BLaER1 treated with 17β-estradiol and CSF1 and Interleukin-3, amounts not matched to agents 10 nM and 100 nM (cell line): ENCODE measurements around the gene TTC21B.

Source experiments
- H3K27ac ChIP-seq, 11 experiments: shearing (Covaris generic); formaldehyde crosslinking; 2 replicates each; pipeline ENCODE4 v1.8.1; 2022
- H3K27me3 ChIP-seq, 11 experiments: shearing (Covaris generic); formaldehyde crosslinking; 2 replicates each; pipeline ENCODE4 v1.8.1; 2022
- H3K36me3 ChIP-seq, 11 experiments: shearing (Covaris generic); formaldehyde crosslinking; 2 replicates each; pipeline ENCODE4 v1.8.1; 2022
- H3K4me1 ChIP-seq, 10 experiments: shearing (Covaris generic); formaldehyde crosslinking; 2 replicates each; pipeline ENCODE4 v1.8.1; 2022
- H3K4me2 ChIP-seq, 11 experiments: shearing (Covaris generic); formaldehyde crosslinking; 2 replicates each; pipeline ENCODE4 v1.8.1; 2022
- H3K4me3 ChIP-seq, 10 experiments: shearing (Covaris generic); formaldehyde crosslinking; 2 replicates each; pipeline ENCODE4 v1.8.1; 2022
- H3K9ac ChIP-seq, 11 experiments: shearing (Covaris generic); formaldehyde crosslinking; 2 replicates each; pipeline ENCODE4 v1.8.1; 2022
- H3K9me3 ChIP-seq, 11 experiments: shearing (Covaris generic); formaldehyde crosslinking; replicated peaks in 1 of 11; 2 replicates each; pipeline ENCODE4 v1.8.1; 2022
- H4K20me1 ChIP-seq, 11 experiments: shearing (Covaris generic); formaldehyde crosslinking; 2 replicates each; pipeline ENCODE4 v1.8.1; 2022
- Cebpa-rat ChIP-seq, 11 experiments: shearing (Covaris generic); IDR thresholded peaks; 2 replicates each; pipeline ENCODE4 v1.8.1; 2022

The TTC21B gene

GRCh38 chr2:165897074-165897473, 56.5 kb downstream of the TTC21B start:
- H3K36me3 ChIP-seq = peaks cover 71 to 99% (median 86%) of the 10 kb centered on the region in 11 experiments
- TF ChIP-seq Cebpa-rat (IDR thresholded peaks at IDR 0.05) = no peak
- no peaks in the 10 kb centered on the region for H3K9me3 ChIP-seq
- H3K27ac ChIP-seq = no peak overlapping the region; a peak in 1 of 22 replicates
- H3K4me3 ChIP-seq = no peak overlapping the region
- no peak overlapping the region; a peak in 1 of 22 replicates for H3K4me2 ChIP-seq
- H4K20me1 ChIP-seq = no peaks in the 10 kb centered on the region
- H3K9ac ChIP-seq = no peak overlapping the region
- peaks cover 0 to 16% (median 5%) of the 10 kb centered on the region in 10 experiments; a peak in 9 of 20 replicates for H3K4me1 ChIP-seq
- no peaks in the 10 kb centered on the region for H3K27me3 ChIP-seq

GRCh38 chr2:165895974-165896373, 57.6 kb downstream of the TTC21B start:
- Histone ChIP-seq H3K9me3 (no peaks in the 10 kb centered on the region), H3K4me2 (no peak overlapping the region), H3K27ac (no peak overlapping the region), H3K27me3 (no peaks in the 10 kb centered on the region), H3K36me3 (peaks cover 63 to 95% (median 78%) of the 10 kb centered on the region in 11 experiments), H3K4me3 (no peak overlapping the region), H3K9ac (no peak overlapping the region), H4K20me1 (no peaks in the 10 kb centered on the region), H3K4me1 (peaks cover 0 to 16% (median 5%) of the 10 kb centered on the region in 10 experiments; a peak in 9 of 20 replicates)
- TF ChIP-seq Cebpa-rat (IDR thresholded peaks at IDR 0.05) = no peak

- no peak overlapping the region for H3K27ac ChIP-seq
- H3K4me1 ChIP-seq = peaks cover 13 to 29% (median 21%) of the 10 kb centered on the region in 10 experiments
- no peak overlapping the region for H3K9ac ChIP-seq
- no peak for TF ChIP-seq Cebpa-rat (IDR thresholded peaks at IDR 0.05)
- H3K4me3 ChIP-seq = no peak overlapping the region
- peaks cover 47 to 87% (median 56%) of the 10 kb centered on the region in 11 experiments for H3K36me3 ChIP-seq
- no peaks in the 10 kb centered on the region for H4K20me1 ChIP-seq
- no peaks in the 10 kb centered on the region for H3K9me3 ChIP-seq
- H3K4me2 ChIP-seq = no peak overlapping the region
- no peaks in the 10 kb centered on the region for H3K27me3 ChIP-seq
Measured at GRCh38 chr2:165893556-165893955, 60.0 kb downstream of the TTC21B start.

GRCh38 chr2:165892526-165892925, 61.0 kb downstream of the TTC21B start:
- no peaks in the 10 kb centered on the region for H4K20me1 ChIP-seq
- H3K4me2 ChIP-seq = no peak overlapping the region
- H3K27ac ChIP-seq = no peak overlapping the region
- H3K36me3 ChIP-seq = peaks cover 37 to 86% (median 45%) of the 10 kb centered on the region in 11 experiments
- TF ChIP-seq Cebpa-rat (IDR thresholded peaks at IDR 0.05) = no peak
- H3K4me3 ChIP-seq = no peak overlapping the region
- no peak overlapping the region for H3K9ac ChIP-seq
- H3K4me1 ChIP-seq = peaks cover 23 to 29% (median 27%) of the 10 kb centered on the region in 10 experiments
- no peaks in the 10 kb centered on the region for H3K9me3 ChIP-seq
- H3K27me3 ChIP-seq = no peaks in the 10 kb centered on the region

- Histone ChIP-seq H3K27ac (no peak overlapping the region), H4K20me1 (no peaks in the 10 kb centered on the region), H3K4me3 (no peak overlapping the region), H3K27me3 (no peaks in the 10 kb centered on the region), H3K9ac (no peak overlapping the region), H3K4me2 (no peak overlapping the region), H3K9me3 (no peaks in the 10 kb centered on the region), H3K4me1 (peaks cover 26 to 34% (median 30%) of the 10 kb centered on the region in 10 experiments), H3K36me3 (peaks cover 35 to 84% (median 42%) of the 10 kb centered on the region in 11 experiments)
- TF ChIP-seq Cebpa-rat (IDR thresholded peaks at IDR 0.05) = no peak
Measured at GRCh38 chr2:165891943-165892342, 61.6 kb downstream of the TTC21B start.

- peaks cover 31 to 84% (median 42%) of the 10 kb centered on the region in 11 experiments for H3K36me3 ChIP-seq
- TF ChIP-seq Cebpa-rat (IDR thresholded peaks at IDR 0.05) = no peak
Measured at GRCh38 chr2:165891345-165891744, 62.2 kb downstream of the TTC21B start.

GRCh38 chr2:165889798-165890197, 63.8 kb downstream of the TTC21B start:
- H3K9me3 ChIP-seq = no peaks in the 10 kb centered on the region
- no peak for TF ChIP-seq Cebpa-rat (IDR thresholded peaks at IDR 0.05)
- peak overlapping the region in 10 of 11 experiments; percentile 45 to 65 (median 54); a peak in 14 of 22 replicates for H3K4me2 ChIP-seq
- H3K27me3 ChIP-seq = no peaks in the 10 kb centered on the region
- H3K9ac ChIP-seq = no peak overlapping the region
- peak overlapping the region in 3 of 11 experiments; percentile 3 to 33 (median 32); a peak in 3 of 22 replicates for H3K27ac ChIP-seq
- H3K4me3 ChIP-seq = no peak overlapping the region
- H4K20me1 ChIP-seq = no peaks in the 10 kb centered on the region
- H3K4me1 ChIP-seq = peaks cover 28 to 42% (median 36%) of the 10 kb centered on the region in 10 experiments
- peaks cover 33 to 84% (median 42%) of the 10 kb centered on the region in 11 experiments for H3K36me3 ChIP-seq

More at GRCh38 chr2:165891345-165891744, 62.2 kb downstream of the TTC21B start:
- H3K4me2 ChIP-seq = no peak overlapping the region
- no peaks in the 10 kb centered on the region for H4K20me1 ChIP-seq
- H3K9ac ChIP-seq = no peak overlapping the region
- H3K4me3 ChIP-seq = no peak overlapping the region
- no peak overlapping the region for H3K27ac ChIP-seq
- no peaks in the 10 kb centered on the region for H3K27me3 ChIP-seq
- peaks cover 28 to 40% (median 36%) of the 10 kb centered on the region in 10 experiments for H3K4me1 ChIP-seq
- H3K9me3 ChIP-seq = no peaks in the 10 kb centered on the region

GRCh38 chr2:165889158-165889557, 64.4 kb downstream of the TTC21B start:
- Histone ChIP-seq H3K27ac (peak overlapping the region in 6 of 11 experiments; percentile 3 to 33 (median 26); a peak in 7 of 22 replicates), H3K36me3 (peaks cover 31 to 84% (median 41%) of the 10 kb centered on the region in 11 experiments; a peak in 19 of 22 replicates), H4K20me1 (no peaks in the 10 kb centered on the region), H3K9ac (no peak overlapping the region), H3K27me3 (no peaks in the 10 kb centered on the region), H3K4me1 (peaks cover 28 to 42% (median 36%) of the 10 kb centered on the region in 10 experiments), H3K4me2 (peak overlapping the region; percentile 45 to 65 (median 55)), H3K9me3 (no peaks in the 10 kb centered on the region), H3K4me3 (no peak overlapping the region)
- TF ChIP-seq Cebpa-rat (IDR thresholded peaks at IDR 0.05) = no peak

- peaks cover 32 to 84% (median 43%) of the 10 kb centered on the region in 11 experiments; a peak in 20 of 22 replicates for H3K36me3 ChIP-seq
- H4K20me1 ChIP-seq = no peaks in the 10 kb centered on the region
- H3K27me3 ChIP-seq = no peaks in the 10 kb centered on the region
- H3K9ac ChIP-seq = no peak overlapping the region
- no peak for TF ChIP-seq Cebpa-rat (IDR thresholded peaks at IDR 0.05)
- H3K9me3 ChIP-seq = no peaks in the 10 kb centered on the region
- H3K4me1 ChIP-seq = peaks cover 28 to 42% (median 36%) of the 10 kb centered on the region in 10 experiments
- H3K4me3 ChIP-seq = no peak overlapping the region
- peak overlapping the region; percentile 22 to 66 (median 57); a peak in 18 of 22 replicates for H3K4me2 ChIP-seq
- H3K27ac ChIP-seq = peak overlapping the region in 8 of 11 experiments; percentile 4 to 44 (median 26); a peak in 9 of 22 replicates
Measured at GRCh38 chr2:165888171-165888570, 65.4 kb downstream of the TTC21B start.
